Esophagus squamous epithelium (tissue), 4 donors: Measurements from ENCODE around the gene EDDM13.

Source experiments
- CTCF ChIP-seq, 6 experiments: fragments of 450-650 bp in 4 of 6; fragments of 200-600 bp in 2 of 6; sonication (generic) in 2 of 6; IDR thresholded peaks; one replicate each; pipeline ENCODE4 v1.5.1; 2016 to 2019; ENCODE audit warnings: antibody characterized with exemption in 6 of 6, mild to moderate bottlenecking in 4 of 6, moderate library complexity in 4 of 6
- POLR2A ChIP-seq, 4 donors: fragments of 450-650 bp; IDR thresholded peaks; one replicate each; pipeline ENCODE4 v1.6.1; 2017; ENCODE audit warnings: antibody characterized with exemption in 4 of 4, mild to moderate bottlenecking in 4 of 4, moderate library complexity in 3 of 4

DNA sequence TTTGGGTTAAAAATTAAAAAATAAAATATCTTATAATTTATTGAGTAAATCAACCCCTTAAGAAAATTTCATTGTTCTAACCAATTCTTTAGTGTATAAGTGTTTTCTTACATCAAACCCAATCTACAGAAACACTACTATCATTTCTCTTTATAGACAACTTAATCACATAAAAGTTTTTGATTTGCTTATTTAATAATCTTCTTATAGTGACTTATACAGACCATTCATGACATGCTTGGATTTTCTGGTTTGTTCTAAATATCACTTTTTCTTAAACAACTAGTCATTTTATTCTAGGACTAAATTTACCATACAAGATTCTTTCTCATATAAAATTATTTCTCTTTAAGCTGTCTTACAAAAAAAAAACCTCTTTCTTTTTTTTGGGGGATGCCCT is 69.4 kb downstream of the EDDM13 start:
- TF ChIP-seq CTCF (IDR thresholded peaks at IDR 0.05) (no peak), POLR2A (IDR thresholded peaks at IDR 0.05) (no peak)
